Measurements from ENCODE around the gene LCE1B. TPM values are rescaled to one million over a fixed set of nuclear protein-coding genes. Genes with fewer than 3 reads are reported as not detected.

The LCE1B gene
- total RNA-seq, 1 donor from 2014 or later: not detected

- no peak for TF ChIP-seq EZH2phosphoT487 (IDR thresholded peaks at IDR 0.05)
- TF ChIP-seq CTCF (IDR thresholded peaks at IDR 0.05): no peak
- TF ChIP-seq EZH2 (IDR thresholded peaks at IDR 0.05): no peak
- Mint-ChIP-seq H3K27ac (no peak within 1 kb of the TSS), H3K27me3 (ENCODE audit: insufficient read depth, low read depth) (no peaks in the 10 kb centered on the region), H3K36me3 (no peaks in the 10 kb centered on the region), H3K9me3 (peaks cover 18% of the 10 kb centered on the region), H3K4me1 (no peaks in the 10 kb centered on the region), H3K4me3 (no peak within 1 kb of the TSS)
- no peaks in the 10 kb centered on the region for H3K4me1 ChIP-seq
- H3K4me3 ChIP-seq: no peak within 1 kb of the TSS
- H3K4me2 ChIP-seq: no peak within 1 kb of the TSS
- no peaks in the 10 kb centered on the region for H4K20me1 ChIP-seq (ENCODE audit: low read depth)
- no peak within 1 kb of the TSS for H2AFZ ChIP-seq (replicated peaks)
- peaks cover 30% of the 10 kb centered on the region for H3K9me3 ChIP-seq (ENCODE audit: low read depth)
- no peak within 1 kb of the TSS for H3K27ac ChIP-seq
- DNase-seq (ENCODE audit: low spot score): no peak
- no peaks in the 10 kb centered on the region for H3F3A ChIP-seq (ENCODE audit: low read depth)
- no peaks in the 10 kb centered on the region for H3K27me3 ChIP-seq
- H3K9ac ChIP-seq: no peak within 1 kb of the TSS
- peaks cover 3% of the 10 kb centered on the region for H3K36me3 ChIP-seq
- H3K79me2 ChIP-seq (ENCODE audit: low read depth): no peaks in the 10 kb centered on the region
Measured at GRCh38 chr1:152786077-152786476, 25.7 kb upstream of the LCE1B start, which contains the start of gene LCE1E. TSS of gene LCE1E (plus strand) at chr1:152786257. CDS start at chr1:152787300, 1,043 bp downstream.

GRCh38 chr1:152795686-152796085, 16.1 kb upstream of the LCE1B start:
- Histone ChIP-seq H3K4me1 (no peaks in the 10 kb centered on the region), H3K4me3 (no peak overlapping the region), H3K4me2 (no peak overlapping the region), H3K79me2 (ENCODE audit: low read depth) (no peaks in the 10 kb centered on the region), H3K36me3 (no peaks in the 10 kb centered on the region), H3F3A (ENCODE audit: low read depth) (no peaks in the 10 kb centered on the region), H3K9me3 (ENCODE audit: low read depth) (peaks cover 38% of the 10 kb centered on the region), H3K27ac (no peak overlapping the region), H3K9ac (no peak overlapping the region), H3K27me3 (no peaks in the 10 kb centered on the region), H2AFZ (replicated peaks) (no peak overlapping the region), H4K20me1 (ENCODE audit: low read depth) (no peaks in the 10 kb centered on the region)
- Mint-ChIP-seq H3K4me1 (no peaks in the 10 kb centered on the region), H3K4me3 (no peak overlapping the region), H3K27ac (no peak overlapping the region), H3K27me3 (ENCODE audit: insufficient read depth, low read depth) (no peaks in the 10 kb centered on the region), H3K9me3 (peaks cover 14% of the 10 kb centered on the region), H3K36me3 (no peaks in the 10 kb centered on the region)
- TF ChIP-seq CTCF (IDR thresholded peaks at IDR 0.05) (no peak), EZH2 (IDR thresholded peaks at IDR 0.05) (no peak), EZH2phosphoT487 (IDR thresholded peaks at IDR 0.05) (no peak)
- DNase-seq (ENCODE audit: low spot score): no peak

- Histone ChIP-seq H3K27me3 (no peaks in the 10 kb centered on the region), H3K4me1 (no peaks in the 10 kb centered on the region), H3K27ac (no peak within 1 kb of the TSS), H3K79me2 (ENCODE audit: low read depth) (no peaks in the 10 kb centered on the region), H3F3A (ENCODE audit: low read depth) (no peaks in the 10 kb centered on the region), H3K9me3 (ENCODE audit: low read depth) (peaks cover 40% of the 10 kb centered on the region), H3K4me2 (no peak within 1 kb of the TSS), H4K20me1 (ENCODE audit: low read depth) (no peaks in the 10 kb centered on the region), H3K9ac (no peak within 1 kb of the TSS), H3K36me3 (no peaks in the 10 kb centered on the region), H3K4me3 (no peak within 1 kb of the TSS), H2AFZ (replicated peaks) (no peak within 1 kb of the TSS)
- no peak for TF ChIP-seq EZH2phosphoT487 (IDR thresholded peaks at IDR 0.05)
- TF ChIP-seq CTCF (IDR thresholded peaks at IDR 0.05): no peak
- no peak for TF ChIP-seq EZH2 (IDR thresholded peaks at IDR 0.05)
- Mint-ChIP-seq H3K27ac (no peak within 1 kb of the TSS), H3K4me1 (no peaks in the 10 kb centered on the region), H3K4me3 (no peak within 1 kb of the TSS), H3K9me3 (peaks cover 14% of the 10 kb centered on the region), H3K27me3 (ENCODE audit: insufficient read depth, low read depth) (no peaks in the 10 kb centered on the region), H3K36me3 (no peaks in the 10 kb centered on the region)
- no peak for DNase-seq (ENCODE audit: low spot score)
Measured at GRCh38 chr1:152796421-152796820, 15.3 kb upstream of the LCE1B start, which contains the start of gene LCE1D. TSS of gene LCE1D (plus strand) at chr1:152796721. CDS start at chr1:152797795, 1,074 bp downstream.
